Mesenchymal stem cell (in vitro differentiated cells and primary cell): ENCODE data around the gene DACT2.
"Not testable (repeated sequence)": the region's sequence is repeated elsewhere in the genome, so short reads cannot be mapped to it uniquely, and the experiment has no call there.

Experiments used
- DNase-seq: peaks from one replicate; pipeline ENCODE4 v3.0.0-alpha.2; 2013
- H2AFZ ChIP-seq: one replicate; pipeline ENCODE4 v1.6.1; 2013; ENCODE audit warnings: low read depth, mild to moderate bottlenecking, control low read depth, inconsistent platforms, low read length, moderate library complexity
- H2AK5ac ChIP-seq: 2 replicates; pipeline ENCODE4 v1.6.1; 2013; ENCODE audit warnings: low read length, moderate library complexity, mild to moderate bottlenecking, inconsistent platforms; ENCODE audit not compliant: severe bottlenecking
- H2BK120ac ChIP-seq: one replicate; pipeline ENCODE4 v1.6.1; 2013; ENCODE audit warnings: low read depth, mild to moderate bottlenecking, inconsistent platforms, low read length, moderate library complexity
- H2BK12ac ChIP-seq, 2 experiments: one replicate each; pipeline ENCODE4 v1.6.1; 2013; ENCODE audit warnings: inconsistent platforms in 2 of 2, low read length in 2 of 2, mild to moderate bottlenecking in 2 of 2, moderate library complexity in 2 of 2, control low read depth in 1 of 2
- H2BK15ac ChIP-seq: one replicate; pipeline ENCODE4 v1.6.1; 2013; ENCODE audit warnings: mild to moderate bottlenecking, low read depth, inconsistent platforms; ENCODE audit not compliant: poor library complexity, severe bottlenecking
- H2BK5ac ChIP-seq: 2 replicates; pipeline ENCODE4 v1.6.1; 2013; ENCODE audit warnings: low read depth, mild to moderate bottlenecking, low read length, control low read depth, inconsistent platforms; ENCODE audit not compliant: poor library complexity, severe bottlenecking
- H3K14ac ChIP-seq, 2 experiments: one replicate each; pipeline ENCODE4 v1.6.1; 2013; ENCODE audit warnings: inconsistent platforms in 2 of 2, low read length in 2 of 2, control low read depth in 1 of 2, mild to moderate bottlenecking in 1 of 2, moderate library complexity in 1 of 2
- H3K18ac ChIP-seq, 2 experiments: one replicate each; pipeline ENCODE4 v1.6.1; 2013; ENCODE audit warnings: inconsistent platforms in 2 of 2, low read length in 2 of 2, control low read depth in 1 of 2, low read depth in 1 of 2, mild to moderate bottlenecking in 1 of 2
- H3K23ac ChIP-seq, 2 experiments: one replicate each; pipeline ENCODE4 v1.6.1; 2013; ENCODE audit warnings: inconsistent platforms in 2 of 2, low read length in 2 of 2, mild to moderate bottlenecking in 2 of 2, moderate library complexity in 2 of 2, control low read depth in 1 of 2
- H3K27ac ChIP-seq: 2 replicates; pipeline ENCODE4 v1.5.1; 2013; ENCODE audit warnings: mild to moderate bottlenecking, moderate library complexity, low read length, control low read depth, inconsistent platforms; ENCODE audit not compliant: poor library complexity, severe bottlenecking
- H3K27me3 ChIP-seq, 2 experiments: 2 replicates each; pipeline versions ENCODE4 v1.6.1 to v1.7.0; 2013; ENCODE audit warnings: low read length in 2 of 2, mild to moderate bottlenecking in 2 of 2, moderate library complexity in 2 of 2, control low read depth in 1 of 2, inconsistent platforms in 1 of 2; ENCODE audit not compliant: control insufficient read depth in 1 of 2, insufficient read depth in 1 of 2
- H3K36me3 ChIP-seq, 2 experiments: 2 replicates each; pipeline versions ENCODE4 v1.6.1 to v1.7.0; 2013; ENCODE audit warnings: low read length in 2 of 2, control low read depth in 1 of 2, inconsistent platforms in 1 of 2, low read depth in 1 of 2, mild to moderate bottlenecking in 1 of 2; ENCODE audit not compliant: insufficient read depth in 2 of 2, control insufficient read depth in 1 of 2
- H3K4ac ChIP-seq, 2 experiments: one replicate each; pipeline ENCODE4 v1.6.1; 2013; ENCODE audit warnings: inconsistent platforms in 2 of 2, low read length in 2 of 2, mild to moderate bottlenecking in 2 of 2, moderate library complexity in 2 of 2, control low read depth in 1 of 2, low read depth in 1 of 2
- H3K4me1 ChIP-seq: 2 replicates; pipeline ENCODE4 v1.6.1; 2013; ENCODE audit warnings: low read depth, low read length, control low read depth; ENCODE audit not compliant: control insufficient read depth, insufficient read depth
- H3K4me2 ChIP-seq: 2 replicates; pipeline ENCODE4 v1.6.1; 2013; ENCODE audit warnings: low read length, mild to moderate bottlenecking, inconsistent platforms; ENCODE audit not compliant: poor library complexity, severe bottlenecking
- H3K4me3 ChIP-seq, 2 experiments: 2 replicates each; pipeline versions ENCODE4 v1.5.1 to v1.7.0; 2013; ENCODE audit warnings: low read length in 2 of 2, mild to moderate bottlenecking in 2 of 2, control low read depth in 1 of 2, low read depth in 1 of 2; ENCODE audit not compliant: insufficient read depth in 1 of 2
- H3K79me1 ChIP-seq: replicated peaks from 2 replicates; pipeline ENCODE4 v1.6.1; 2013; ENCODE audit warnings: mild to moderate bottlenecking, control low read depth, low read length, inconsistent platforms; ENCODE audit not compliant: poor library complexity, severe bottlenecking
- H3K9ac ChIP-seq: 2 replicates; pipeline ENCODE4 v1.7.0; 2013; ENCODE audit warnings: mild to moderate bottlenecking, low read length, moderate library complexity
- H3K9me3 ChIP-seq: 2 replicates; pipeline ENCODE4 v1.7.0; 2013; ENCODE audit warnings: mild to moderate bottlenecking, low read length; ENCODE audit not compliant: control insufficient read depth
- H4K8ac ChIP-seq: one replicate; pipeline ENCODE4 v1.6.1; 2013; ENCODE audit warnings: inconsistent platforms, mild to moderate bottlenecking, low read length, moderate library complexity
- H4K91ac ChIP-seq: one replicate; pipeline ENCODE4 v1.6.1; 2013; ENCODE audit warnings: mild to moderate bottlenecking, low read length, inconsistent platforms
- WGBS: methylation state at CpG from one replicate; pipeline ENCODE4 v1.1.7; 2013; ENCODE audit warnings: mixed read lengths; 5-methylcytosine and 5-hydroxymethylcytosine counted together

The DACT2 gene

DNA sequence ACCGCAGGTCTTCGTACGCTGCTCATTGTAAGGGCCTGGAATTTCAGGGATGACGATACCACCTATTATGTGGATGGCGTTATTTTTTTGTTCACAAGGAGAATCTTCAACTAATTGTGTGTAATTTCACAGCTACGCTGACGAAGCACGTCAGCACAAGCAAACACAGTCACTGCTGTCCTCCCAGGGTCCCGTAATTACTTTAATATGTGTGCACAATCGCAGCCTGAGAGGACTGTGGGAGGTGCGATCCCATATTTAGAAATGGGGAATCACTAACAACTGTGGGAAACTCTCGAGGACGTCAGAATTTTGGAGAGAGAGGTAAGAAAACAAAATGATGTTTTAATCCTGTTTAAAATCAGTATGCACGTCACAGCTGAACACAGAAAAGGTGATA lies 40.2 kb upstream of the DACT2 start:
- Histone ChIP-seq H3K9ac (no peak overlapping the region), H3K79me1 (no peaks in the 10 kb centered on the region), H3K4me1 (peaks cover 5% of the 10 kb centered on the region), H3K18ac (no peak overlapping the region), H4K91ac (no peak overlapping the region), H3K4me2 (no peak overlapping the region), H3K36me3 (no peaks in the 10 kb centered on the region), H2BK15ac (no peak overlapping the region), H2BK120ac (no peak overlapping the region), H3K27me3 (peaks cover 23 to 29% of the 10 kb centered on the region in 2 experiments), H3K9me3 (peaks cover 8% of the 10 kb centered on the region), H3K23ac (no peak overlapping the region), H3K4me3 (no peak overlapping the region), H2BK12ac (no peak overlapping the region), H2AK5ac (no peak overlapping the region), H4K8ac (no peak overlapping the region), H2BK5ac (no peak overlapping the region), H3K14ac (no peak overlapping the region), H2AFZ (no peak overlapping the region), H3K27ac (no peak overlapping the region), H3K4ac (no peak overlapping the region)
- DNase-seq: no peak
- WGBS: 86% methylated on average over 14 of the region's 14 CpGs

DNA sequence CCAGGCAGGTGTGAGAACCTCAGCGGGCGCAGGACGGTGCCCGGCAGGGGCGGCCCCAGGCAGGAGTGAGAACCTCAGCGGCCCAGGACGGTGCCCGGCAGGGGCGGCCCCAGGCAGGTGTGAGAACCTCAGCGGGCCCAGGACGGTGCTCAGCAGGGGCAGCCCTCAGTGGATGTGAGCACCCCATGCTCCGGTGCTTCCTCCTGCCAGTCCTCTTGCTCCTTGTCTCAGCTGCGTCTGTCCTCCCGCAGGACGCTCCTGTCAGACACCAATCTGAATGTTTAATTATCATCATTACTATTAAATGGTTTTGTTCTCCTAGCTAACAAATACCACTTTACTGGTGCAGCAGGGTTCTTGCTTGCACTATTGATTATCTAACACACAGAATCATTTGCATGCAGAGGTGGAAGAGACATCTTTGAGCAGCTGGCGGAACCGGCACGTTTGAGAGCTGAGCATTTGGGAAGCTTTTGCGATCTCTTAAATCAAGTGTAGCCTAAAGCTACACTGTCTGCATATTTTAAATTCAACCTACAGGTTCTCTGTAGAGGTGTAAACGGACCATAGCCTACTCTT lies 39.4 kb upstream of the DACT2 start:
- no peak overlapping the region for H2BK12ac ChIP-seq
- H2BK15ac ChIP-seq: no peak overlapping the region
- H4K91ac ChIP-seq: no peak overlapping the region
- H4K8ac ChIP-seq: no peak overlapping the region
- H3K18ac ChIP-seq: no peak overlapping the region
- no peak overlapping the region for H2BK5ac ChIP-seq
- H3K4me3 ChIP-seq: no peak overlapping the region
- WGBS: 80% methylated on average over 10 of the region's 20 CpGs
- H3K9me3 ChIP-seq: peaks cover 8% of the 10 kb centered on the region
- no peak overlapping the region for H3K27ac ChIP-seq
- no peak overlapping the region for H3K4ac ChIP-seq
- H3K4me1 ChIP-seq: peaks cover 5% of the 10 kb centered on the region
- peaks cover 17 to 31% of the 10 kb centered on the region in 2 experiments for H3K27me3 ChIP-seq
- H2BK120ac ChIP-seq: no peak overlapping the region
- no peak for DNase-seq
- no peaks in the 10 kb centered on the region for H3K36me3 ChIP-seq
- no peak overlapping the region for H3K14ac ChIP-seq
- H2AK5ac ChIP-seq: no peak overlapping the region
- H2AFZ ChIP-seq: no peak overlapping the region
- H3K79me1 ChIP-seq: no peaks in the 10 kb centered on the region
- no peak overlapping the region for H3K9ac ChIP-seq
- no peak overlapping the region for H3K23ac ChIP-seq
- H3K4me2 ChIP-seq: no peak overlapping the region

DNA sequence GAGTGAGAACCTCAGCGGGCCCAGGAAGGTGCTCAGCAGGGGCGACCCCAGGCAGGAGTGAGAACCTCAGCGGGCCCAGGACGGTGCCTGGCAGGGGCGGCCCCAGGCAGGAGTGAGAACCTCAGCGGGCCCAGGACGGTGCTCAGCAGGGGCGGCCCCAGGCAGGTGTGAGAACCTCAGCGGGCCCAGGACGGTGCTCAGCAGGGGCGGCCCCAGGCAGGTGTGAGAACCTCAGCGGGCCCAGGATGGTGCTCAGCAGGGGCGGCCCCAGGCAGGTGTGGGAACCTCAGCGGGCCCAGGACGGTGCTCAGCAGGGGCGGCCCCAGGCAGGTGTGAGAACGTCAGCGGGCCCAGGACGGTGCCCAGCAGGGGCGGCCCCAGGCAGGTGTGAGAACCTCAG lies 37.3 kb upstream of the DACT2 start:
- not testable (repeated sequence) for H3K79me1 ChIP-seq, H3K36me3 ChIP-seq, H3K23ac ChIP-seq, H2AK5ac ChIP-seq, H3K9ac ChIP-seq, H3K27ac ChIP-seq, H3K14ac ChIP-seq, H4K91ac ChIP-seq, H2AFZ ChIP-seq, DNase-seq, H2BK15ac ChIP-seq, H4K8ac ChIP-seq, H2BK5ac ChIP-seq, H2BK120ac ChIP-seq, H3K4me3 ChIP-seq, H3K4me1 ChIP-seq, H3K18ac ChIP-seq, H2BK12ac ChIP-seq, H3K4me2 ChIP-seq, H3K4ac ChIP-seq
- Histone ChIP-seq H3K27me3 (peaks cover 14 to 38% of the 10 kb centered on the region in 2 experiments), H3K9me3 (peaks cover 11% of the 10 kb centered on the region)
- WGBS: no CpG with 5 or more reads among the region's 20 CpGs

DNA sequence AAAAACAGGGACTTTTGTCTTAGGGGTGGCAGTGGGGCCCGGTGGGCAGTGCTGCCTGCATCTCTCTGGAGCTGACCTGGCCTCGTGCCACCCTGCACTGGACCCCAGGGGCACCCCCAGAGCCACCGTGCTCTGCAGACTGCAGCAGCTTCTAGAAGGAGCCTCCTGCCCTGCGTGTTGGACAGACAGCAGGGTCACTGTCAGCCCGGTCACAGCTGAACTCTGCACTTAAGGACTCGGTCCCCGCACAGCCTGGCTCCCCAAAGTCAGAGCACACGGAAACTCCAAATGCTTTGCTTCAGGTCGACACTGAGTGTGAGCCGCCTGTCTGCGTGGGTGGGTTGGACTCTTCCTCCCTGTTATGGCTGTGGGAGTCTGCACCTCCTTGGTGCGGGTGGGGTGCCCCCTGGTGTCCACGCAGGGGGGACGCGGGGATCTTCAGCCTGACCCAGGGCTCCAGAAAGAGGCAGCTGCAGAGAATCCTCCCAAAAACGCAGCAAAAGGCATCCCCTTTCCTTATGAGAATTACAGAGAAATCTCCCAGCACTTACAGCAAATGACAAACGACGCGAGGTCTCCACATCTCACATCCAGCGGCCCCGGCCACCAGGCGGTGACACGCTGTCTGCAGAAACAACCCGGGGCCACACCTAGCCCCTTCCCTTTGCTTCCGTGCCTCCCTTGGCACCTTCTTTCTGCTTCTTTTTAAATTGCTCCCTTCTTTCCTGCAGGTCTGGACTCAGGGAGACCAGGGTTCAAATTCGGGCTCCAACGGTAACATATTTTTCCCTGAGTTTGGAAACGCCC lies 36.3 kb upstream of the DACT2 start:
- 48% methylated on average over 28 of the region's 28 CpGs for WGBS
- H4K91ac ChIP-seq: peak overlapping the region; percentile 75

More for the DNA sequence above, 36.3 kb upstream of the DACT2 start:
- Histone ChIP-seq H3K9me3 (peaks cover 15% of the 10 kb centered on the region), H3K4me1 (peaks cover 3% of the 10 kb centered on the region), H3K23ac (no peak overlapping the region), H2BK120ac (no peak overlapping the region), H3K79me1 (no peaks in the 10 kb centered on the region), H3K27ac (no peak overlapping the region), H4K8ac (no peak overlapping the region), H3K14ac (no peak overlapping the region), H2AFZ (no peak overlapping the region), H2BK12ac (no peak overlapping the region), H3K36me3 (no peaks in the 10 kb centered on the region), H3K18ac (no peak overlapping the region), H3K27me3 (peaks cover 7 to 35% of the 10 kb centered on the region in 2 experiments), H3K4me3 (no peak overlapping the region), H2BK5ac (no peak overlapping the region), H2BK15ac (no peak overlapping the region), H3K4ac (no peak overlapping the region), H2AK5ac (no peak overlapping the region), H3K4me2 (no peak overlapping the region), H3K9ac (no peak overlapping the region)
- peak; percentile 34 for DNase-seq
